Heart left ventricle (tissue), 13 donors: ENCODE data around the gene LZTFL1.

Experiments used
- CTCF ChIP-seq, 12 donors: fragments of 200-600 bp; sonication (generic) in 4 of 12; IDR thresholded peaks; one replicate each; pipeline versions ENCODE4 v1.5.0 to v1.8.0; 2018 to 2022; ENCODE audit warnings: antibody characterized with exemption in 12 of 12, mild to moderate bottlenecking in 5 of 12
- POLR2A ChIP-seq, 2 donors: fragments of 450-650 bp; IDR thresholded peaks; one replicate each; pipeline ENCODE4 v1.6.1; 2017; ENCODE audit warnings: antibody characterized with exemption in 2 of 2, mild to moderate bottlenecking in 2 of 2, moderate library complexity in 2 of 2
- donor health status: ischemic (EF 13 %, LVEDD 7.1; RV severe dilation, severe dysfunction).
- donor health status: DM: no; HTN: yes; CAD: no.
- donor health status: DM: no; HTN: no; CAD: no.
- donor health status: ischemic (EF 25% LVEDD 6.9; RV normal size, moderate dysfunction).
- donor health status: ischemic (EF 25% LVEDD 5.7; RV mildly dilated, moderate dysfunction).
- donor health status: ischemic (EF 35%, LVEDD 5.7; RV mildly dilated, moderate dysfunction).
- donor health status: nonischemic (EF 11% LVEDD 7.7; RV severe dilation, severe dysfunction).
- donor health status: DM: yes; HTN: yes; CAD: no.
- donor health status: PGD.
- donor health status: ischemic (EF 29% LVEDD 5.4; RV normal size, mild dysfunction).
- donor health status: nonischemic (EF 23%, LVEDD 6.1; RV moderate dilation, normal function).

- TF ChIP-seq CTCF (IDR thresholded peaks at IDR 0.05): no peak
- no peak for TF ChIP-seq POLR2A (IDR thresholded peaks at IDR 0.05)
These were observed 64.7 kb downstream of the LZTFL1 start for GRCh38 chr3:45777111-45777745.
